HL-60/S4 treated with retinoic acid at 250 ng/mL for 4 days and 3 days (cell line): ENCODE results near the gene TSPAN15.
"Not testable (repeated sequence)": the region's sequence is repeated elsewhere in the genome, so short reads cannot be mapped to it uniquely, and the experiment has no call there.

Experiments used
- in situ Hi-C: fragments of 300-500 bp; cut with MboI; formaldehyde crosslinking; loops from 2 replicates; pipeline ENCODE4 v1.7.0; 2022; ENCODE audit warnings: low sequenced_read_pairs

Gene TSPAN15

GRCh38 chr10:69527961-69528360, 76.7 kb downstream of the TSPAN15 start:
- in situ Hi-C loops, result no loop called here

GRCh38 chr10:69533658-69534057, 82.4 kb downstream of the TSPAN15 start:
- in situ Hi-C loops, result no loop called here

GRCh38 chr10:69536521-69536920, 85.3 kb downstream of the TSPAN15 start:
- in situ Hi-C loops, result not testable (repeated sequence)

GRCh38 chr10:69537449-69537848, 86.2 kb downstream of the TSPAN15 start:
- in situ Hi-C loops, result no loop called here

- in situ Hi-C loops, result no loop called here
These were observed 87.2 kb downstream of the TSPAN15 start for GRCh38 chr10:69538461-69538860.

- in situ Hi-C loops, result no loop called here
These were observed 90.2 kb downstream of the TSPAN15 start for GRCh38 chr10:69541463-69541862.

GRCh38 chr10:69549959-69550358, 98.7 kb downstream of the TSPAN15 start:
- in situ Hi-C loops, result no loop called here

- in situ Hi-C loops, result no loop called here
These were observed 101.0 kb downstream of the TSPAN15 start for GRCh38 chr10:69552268-69552667.

GRCh38 chr10:69553328-69553727, 102.1 kb downstream of the TSPAN15 start:
- in situ Hi-C loops, result no loop called here

- in situ Hi-C loops, result no loop called here
These were observed 103.3 kb downstream of the TSPAN15 start for GRCh38 chr10:69554611-69555010.
